Parathyroid adenoma (tissue), 2 donors: ENCODE results near the gene CSMD2.

ENCODE experiments used
- H2AFZ ChIP-seq: fragments of 300-600 bp; sonication (generic); one replicate; pipeline ENCODE4 v1.7.0; 2017; ENCODE audit warnings: antibody characterized with exemption, mild to moderate bottlenecking
- H3K27ac ChIP-seq: fragments of 300-600 bp; sonication (generic); one replicate; pipeline ENCODE4 v1.7.0; 2017
- H3K27me3 ChIP-seq: fragments of 300-600 bp; sonication (generic); one replicate; pipeline ENCODE4 v1.7.0; 2017; ENCODE audit warnings: low read length; ENCODE audit not compliant: control insufficient read depth, insufficient read depth
- H3K36me3 ChIP-seq: fragments of 300-600 bp; sonication (generic); one replicate; pipeline ENCODE4 v1.7.0; 2017; ENCODE audit warnings: low read length; ENCODE audit not compliant: control insufficient read depth, insufficient read depth
- H3K4me1 ChIP-seq: fragments of 300-600 bp; sonication (generic); one replicate; pipeline ENCODE4 v1.7.0; 2017; ENCODE audit warnings: control low read depth
- H3K4me2 ChIP-seq: fragments of 300-600 bp; sonication (generic); one replicate; pipeline ENCODE4 v1.7.0; 2017; ENCODE audit warnings: low read length
- H3K4me3 ChIP-seq: fragments of 300-600 bp; sonication (generic); one replicate; pipeline ENCODE4 v1.7.0; 2017; ENCODE audit warnings: low read depth, low read length
- H3K79me2 ChIP-seq: fragments of 300-600 bp; sonication (generic); one replicate; pipeline ENCODE4 v1.7.0; 2017; ENCODE audit warnings: control low read depth
- H3K9ac ChIP-seq: fragments of 300-600 bp; sonication (generic); one replicate; pipeline ENCODE4 v1.7.0; 2017; ENCODE audit warnings: mild to moderate bottlenecking
- H3K9me3 ChIP-seq: fragments of 300-600 bp; sonication (generic); one replicate; pipeline ENCODE4 v1.7.0; 2017; ENCODE audit warnings: low read length; ENCODE audit not compliant: control insufficient read depth
- TF ChIP-seq, protein P1 (sequence below): fragments of 300-600 bp; sonication (generic); IDR thresholded peaks from one replicate; pipeline ENCODE4 v1.7.0; 2017; ENCODE audit warnings: antibody characterized with exemption, mild to moderate bottlenecking
- donor health status: primary hyperparathyroidism.

Gene CSMD2

DNA sequence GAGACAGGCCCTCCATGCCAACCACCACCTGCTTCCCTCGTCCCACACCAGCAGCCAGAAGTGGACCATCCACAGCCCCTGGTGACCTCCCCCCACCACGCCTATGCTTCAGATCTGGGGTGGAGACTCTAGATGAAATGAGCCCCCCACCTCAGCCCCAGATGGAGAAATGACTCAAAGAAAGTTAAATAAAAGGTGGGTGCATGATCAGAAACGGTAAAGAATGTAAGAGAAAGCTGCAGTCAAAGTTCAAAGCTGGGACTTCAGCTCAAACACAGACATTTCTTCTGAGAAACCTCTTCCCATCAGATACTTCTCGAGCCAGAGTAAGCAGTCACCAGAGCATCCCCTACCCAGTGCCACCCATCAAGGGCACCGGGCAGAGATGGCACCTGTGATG is 344.2 kb downstream of the CSMD2 start:
- Histone ChIP-seq H3K4me2 (no peak overlapping the region), H3K9me3 (no peaks in the 10 kb centered on the region), H2AFZ (no peak overlapping the region)

DNA sequence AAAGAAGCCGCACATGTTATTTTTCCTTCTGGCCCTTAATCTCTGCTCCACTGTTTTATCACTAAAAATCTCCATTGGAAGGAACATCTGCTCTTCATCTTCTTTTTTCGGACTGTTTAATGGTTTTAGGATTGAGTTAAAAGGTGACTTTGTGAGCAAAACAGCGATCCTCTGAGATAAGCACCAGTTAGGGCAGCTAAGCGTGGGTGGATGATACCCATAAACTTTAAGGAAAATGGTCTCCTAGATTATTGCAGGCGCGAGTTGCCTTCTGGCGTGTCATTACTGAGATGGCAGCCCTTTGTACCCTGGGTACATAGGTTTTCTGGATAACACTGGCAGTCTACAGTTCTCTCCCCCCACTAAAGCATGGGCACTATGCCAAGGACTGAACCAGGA is 345.1 kb downstream of the CSMD2 start:
- H3K27me3 ChIP-seq, result no peaks in the 10 kb centered on the region

More for the DNA sequence above, 344.2 kb downstream of the CSMD2 start:
- TF ChIP-seq, protein P1, sequence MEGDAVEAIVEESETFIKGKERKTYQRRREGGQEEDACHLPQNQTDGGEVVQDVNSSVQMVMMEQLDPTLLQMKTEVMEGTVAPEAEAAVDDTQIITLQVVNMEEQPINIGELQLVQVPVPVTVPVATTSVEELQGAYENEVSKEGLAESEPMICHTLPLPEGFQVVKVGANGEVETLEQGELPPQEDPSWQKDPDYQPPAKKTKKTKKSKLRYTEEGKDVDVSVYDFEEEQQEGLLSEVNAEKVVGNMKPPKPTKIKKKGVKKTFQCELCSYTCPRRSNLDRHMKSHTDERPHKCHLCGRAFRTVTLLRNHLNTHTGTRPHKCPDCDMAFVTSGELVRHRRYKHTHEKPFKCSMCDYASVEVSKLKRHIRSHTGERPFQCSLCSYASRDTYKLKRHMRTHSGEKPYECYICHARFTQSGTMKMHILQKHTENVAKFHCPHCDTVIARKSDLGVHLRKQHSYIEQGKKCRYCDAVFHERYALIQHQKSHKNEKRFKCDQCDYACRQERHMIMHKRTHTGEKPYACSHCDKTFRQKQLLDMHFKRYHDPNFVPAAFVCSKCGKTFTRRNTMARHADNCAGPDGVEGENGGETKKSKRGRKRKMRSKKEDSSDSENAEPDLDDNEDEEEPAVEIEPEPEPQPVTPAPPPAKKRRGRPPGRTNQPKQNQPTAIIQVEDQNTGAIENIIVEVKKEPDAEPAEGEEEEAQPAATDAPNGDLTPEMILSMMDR, result no peak
- no peak overlapping the region for H3K4me3 ChIP-seq
- no peak overlapping the region for H3K27ac ChIP-seq
- no peaks in the 10 kb centered on the region for H3K4me1 ChIP-seq
- H3K79me2 ChIP-seq, result no peaks in the 10 kb centered on the region
- no peak overlapping the region for H3K9ac ChIP-seq
- H3K27me3 ChIP-seq, result no peaks in the 10 kb centered on the region
- H3K36me3 ChIP-seq, result no peaks in the 10 kb centered on the region

DNA sequence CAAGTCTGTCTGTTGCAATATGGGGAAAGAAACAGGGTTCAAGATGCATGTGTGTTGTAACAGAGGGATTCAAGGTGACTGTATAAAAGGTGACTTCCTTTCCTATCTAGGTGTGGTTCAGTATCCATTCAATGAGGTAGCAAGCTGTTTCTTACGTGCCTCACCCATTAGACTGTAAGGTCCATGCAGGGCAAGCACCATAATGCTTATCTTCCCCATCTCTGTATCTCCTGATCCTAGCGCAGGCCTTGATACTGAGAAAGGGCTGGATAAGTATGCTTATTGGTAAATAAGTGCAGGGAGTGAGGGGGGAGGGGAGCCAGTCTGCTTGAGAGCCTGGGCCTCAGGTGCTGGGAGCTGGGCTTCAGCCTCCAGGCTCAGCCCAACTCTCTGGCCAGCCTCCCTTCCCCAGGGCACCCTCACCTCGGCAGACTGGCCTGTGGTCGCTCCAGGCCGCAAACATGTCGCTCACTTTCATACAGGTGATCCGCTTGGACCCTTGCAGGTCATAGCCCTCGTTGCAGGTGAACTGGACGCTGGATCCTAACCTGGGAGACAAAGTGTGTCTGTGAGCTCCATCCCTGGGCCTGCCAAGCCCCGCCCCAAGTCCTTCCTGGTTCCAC is 345.6 kb downstream of the CSMD2 start:
- no peak overlapping the region for H3K4me3 ChIP-seq
- no peaks in the 10 kb centered on the region for H3K36me3 ChIP-seq
- H3K9me3 ChIP-seq, result no peaks in the 10 kb centered on the region
- no peaks in the 10 kb centered on the region for H3K79me2 ChIP-seq
- H3K4me2 ChIP-seq, result no peak overlapping the region
- no peak overlapping the region for H3K27ac ChIP-seq
- TF ChIP-seq, protein P1, result no peak
- no peaks in the 10 kb centered on the region for H3K27me3 ChIP-seq
- no peak overlapping the region for H3K9ac ChIP-seq
- no peak overlapping the region for H2AFZ ChIP-seq
- no peaks in the 10 kb centered on the region for H3K4me1 ChIP-seq

More for the DNA sequence above, 345.1 kb downstream of the CSMD2 start:
- Histone ChIP-seq H3K9ac (no peak overlapping the region), H3K4me1 (no peaks in the 10 kb centered on the region), H3K9me3 (no peaks in the 10 kb centered on the region), H3K4me3 (no peak overlapping the region), H3K79me2 (no peaks in the 10 kb centered on the region), H3K4me2 (no peak overlapping the region), H3K36me3 (no peaks in the 10 kb centered on the region), H2AFZ (no peak overlapping the region), H3K27ac (no peak overlapping the region)
- TF ChIP-seq, protein P1, result no peak

DNA sequence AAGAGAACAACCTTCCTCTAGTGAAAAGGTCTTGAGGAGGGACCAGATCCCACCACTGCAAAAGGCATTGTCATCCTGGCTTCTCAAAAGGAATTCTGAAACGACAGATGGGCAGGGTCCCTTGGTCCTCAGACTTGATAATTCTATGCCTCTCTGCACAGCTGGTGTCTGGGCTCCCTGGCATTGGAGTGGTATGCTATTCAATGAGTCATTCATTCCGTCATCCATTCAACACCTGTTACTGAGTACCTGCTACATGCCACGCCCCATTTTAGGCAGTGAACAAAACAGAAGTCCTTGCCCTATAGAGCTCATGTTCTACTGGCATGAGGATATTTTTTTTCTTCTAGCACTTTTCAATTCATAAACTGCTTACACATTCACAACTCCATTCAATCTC is 347.0 kb downstream of the CSMD2 start:
- H3K27ac ChIP-seq, result no peak overlapping the region
- H3K27me3 ChIP-seq, result no peaks in the 10 kb centered on the region
- H3K4me3 ChIP-seq, result no peak overlapping the region
- no peaks in the 10 kb centered on the region for H3K79me2 ChIP-seq
- no peaks in the 10 kb centered on the region for H3K36me3 ChIP-seq
- H3K4me1 ChIP-seq, result no peaks in the 10 kb centered on the region
- H2AFZ ChIP-seq, result no peak overlapping the region
- H3K9ac ChIP-seq, result no peak overlapping the region
- H3K9me3 ChIP-seq, result no peaks in the 10 kb centered on the region
- H3K4me2 ChIP-seq, result no peak overlapping the region
- TF ChIP-seq, protein P1, result no peak

DNA sequence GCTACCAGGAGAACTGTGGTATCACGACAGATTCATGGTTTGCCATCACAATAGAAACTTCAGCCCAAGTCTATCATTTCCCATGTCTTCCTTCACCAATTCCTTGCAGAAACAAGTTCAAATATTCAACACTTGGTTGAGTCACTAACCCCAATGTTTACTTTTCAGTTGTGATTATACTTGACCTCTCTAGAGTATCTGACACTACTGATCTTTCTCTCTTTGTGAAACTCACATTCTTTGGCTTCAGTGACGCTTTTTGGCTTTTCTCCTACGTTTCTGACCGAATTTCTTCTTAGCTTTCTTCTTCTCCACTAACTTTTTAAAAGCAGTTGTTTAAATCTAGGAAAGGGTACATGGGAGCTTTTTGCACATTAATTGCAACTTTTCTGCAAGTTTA is 350.0 kb downstream of the CSMD2 start:
- no peak overlapping the region for H3K27ac ChIP-seq
- H3K79me2 ChIP-seq, result no peaks in the 10 kb centered on the region
- TF ChIP-seq, protein P1, result no peak
- no peak overlapping the region for H3K4me3 ChIP-seq
- H3K27me3 ChIP-seq, result no peaks in the 10 kb centered on the region
- no peak overlapping the region for H3K9ac ChIP-seq
- H3K4me1 ChIP-seq, result no peaks in the 10 kb centered on the region
- H3K4me2 ChIP-seq, result no peak overlapping the region
- H2AFZ ChIP-seq, result no peak overlapping the region
- H3K9me3 ChIP-seq, result no peaks in the 10 kb centered on the region
- H3K36me3 ChIP-seq, result no peaks in the 10 kb centered on the region
